Fibroblast of skin of right quadriceps (primary cell): Measurements from ENCODE around the gene CNTNAP2.
A peak's percentile ranks its signal among the peaks of the same experiment; 100 is the strongest.
"Not testable (repeated sequence)": the region's sequence is repeated elsewhere in the genome, so short reads cannot be mapped to it uniquely, and the experiment has no call there.

Experiments
- DNase-seq: peaks from one replicate; pipeline ENCODE4 v3.0.0-alpha.2; 2013

Gene CNTNAP2

GRCh38 chr7:147708871-147709270 lies 1592.3 kb downstream of the CNTNAP2 start:
- no peak for DNase-seq

- DNase-seq = no peak
Measured at GRCh38 chr7:147711447-147711846, 1594.8 kb downstream of the CNTNAP2 start.

GRCh38 chr7:147721962-147722830 lies 1605.6 kb downstream of the CNTNAP2 start:
- DNase-seq = no peak

- no peak for DNase-seq
Measured at GRCh38 chr7:147723536-147723935, 1606.9 kb downstream of the CNTNAP2 start.

GRCh38 chr7:147731311-147731710 lies 1614.7 kb downstream of the CNTNAP2 start:
- no peak for DNase-seq

GRCh38 chr7:147737559-147738214 lies 1621.1 kb downstream of the CNTNAP2 start:
- DNase-seq = not testable (repeated sequence)

- DNase-seq = no peak
Measured at GRCh38 chr7:147742301-147742700, 1625.7 kb downstream of the CNTNAP2 start.

- DNase-seq = no peak
Measured at GRCh38 chr7:147756300-147756699, 1639.7 kb downstream of the CNTNAP2 start.

- DNase-seq = peak; percentile 11
Measured at GRCh38 chr7:147759327-147759943, 1642.8 kb downstream of the CNTNAP2 start.

GRCh38 chr7:147765301-147765700 lies 1648.7 kb downstream of the CNTNAP2 start:
- peak; percentile 38 for DNase-seq

GRCh38 chr7:147771344-147771743 lies 1654.7 kb downstream of the CNTNAP2 start:
- no peak for DNase-seq

- no peak for DNase-seq
Measured at GRCh38 chr7:147774461-147774860, 1657.9 kb downstream of the CNTNAP2 start.

GRCh38 chr7:147775516-147776284 lies 1659.1 kb downstream of the CNTNAP2 start:
- peak; percentile 6 for DNase-seq

GRCh38 chr7:147777309-147777708 lies 1660.7 kb downstream of the CNTNAP2 start:
- DNase-seq = no peak

GRCh38 chr7:147779949-147780348 lies 1663.3 kb downstream of the CNTNAP2 start:
- DNase-seq = no peak

GRCh38 chr7:147796581-147796980 lies 1680.0 kb downstream of the CNTNAP2 start:
- no peak for DNase-seq

- no peak for DNase-seq
Measured at GRCh38 chr7:147798001-147798400, 1681.4 kb downstream of the CNTNAP2 start.

- not testable (repeated sequence) for DNase-seq
Measured at GRCh38 chr7:147801762-147802161, 1685.2 kb downstream of the CNTNAP2 start.

- no peak for DNase-seq
Measured at GRCh38 chr7:147803151-147803550, 1686.5 kb downstream of the CNTNAP2 start.

GRCh38 chr7:147803606-147804005 lies 1687.0 kb downstream of the CNTNAP2 start:
- DNase-seq = no peak

GRCh38 chr7:147804032-147804431 lies 1687.4 kb downstream of the CNTNAP2 start:
- peak; percentile 6 for DNase-seq

GRCh38 chr7:147805996-147806576 lies 1689.5 kb downstream of the CNTNAP2 start:
- no peak for DNase-seq

- no peak for DNase-seq
Measured at GRCh38 chr7:147809786-147810185, 1693.2 kb downstream of the CNTNAP2 start.
